NCI-H82 treated with DMSO at 0.1 percent for 48 hours (cell line): ENCODE results near the gene TSHZ1.
A peak's percentile ranks its signal among the peaks of the same experiment; 100 is the strongest.

Experiments used
- DNase-seq: peaks from one replicate; lab custom pipeline; 2025; ENCODE audit not compliant: unreplicated experiment; lab: John Stamatoyannopoulos, UW

The TSHZ1 gene

DNA sequence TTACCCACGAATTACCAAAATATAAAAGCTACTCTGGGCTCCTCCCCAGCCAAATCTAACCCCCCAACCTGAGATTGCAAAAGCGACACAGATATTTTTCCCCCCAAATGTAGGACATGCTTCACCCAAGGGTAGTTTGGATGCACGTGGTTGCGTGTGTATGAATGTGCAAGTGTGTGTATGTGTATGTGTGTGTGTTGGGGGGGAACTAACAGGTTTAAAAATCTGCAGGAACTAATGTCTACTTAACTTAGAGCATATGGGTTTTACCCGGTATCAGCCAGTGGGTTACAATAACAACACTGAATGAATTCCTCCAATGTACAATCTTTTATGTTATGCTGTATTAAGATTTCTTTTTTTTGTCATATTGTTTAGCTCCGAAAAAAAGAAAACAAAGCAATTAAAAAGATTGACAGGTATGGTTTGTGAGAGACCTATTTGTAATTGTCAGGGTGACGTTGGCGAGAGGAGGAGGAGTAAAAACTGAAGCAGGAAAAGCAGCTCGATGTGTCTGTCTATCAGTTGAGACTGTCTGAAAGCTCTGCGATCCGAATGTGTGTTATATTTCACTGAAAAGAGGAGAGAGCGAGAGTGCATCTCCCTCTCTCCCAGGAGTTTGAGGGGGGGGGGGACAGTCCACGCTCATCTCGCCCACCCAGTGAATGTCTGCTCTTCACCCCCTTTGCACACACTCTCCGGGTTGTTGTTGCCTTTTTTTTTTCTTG lies at the start of gene TSHZ1:
Gene TSHZ1 (plus strand): TSS at position 524 of the 728 bp plus-strand sequence. CDS start 1,080 bp downstream, outside the sequence.
- peak; percentile 45 for DNase-seq

GRCh38 chr18:75161256-75162028 lies 49.2 kb upstream of the TSHZ1 start:
- no peak for DNase-seq

- no peak for DNase-seq
Observed at GRCh38 chr18:75162467-75162866, 48.1 kb upstream of the TSHZ1 start.

DNA sequence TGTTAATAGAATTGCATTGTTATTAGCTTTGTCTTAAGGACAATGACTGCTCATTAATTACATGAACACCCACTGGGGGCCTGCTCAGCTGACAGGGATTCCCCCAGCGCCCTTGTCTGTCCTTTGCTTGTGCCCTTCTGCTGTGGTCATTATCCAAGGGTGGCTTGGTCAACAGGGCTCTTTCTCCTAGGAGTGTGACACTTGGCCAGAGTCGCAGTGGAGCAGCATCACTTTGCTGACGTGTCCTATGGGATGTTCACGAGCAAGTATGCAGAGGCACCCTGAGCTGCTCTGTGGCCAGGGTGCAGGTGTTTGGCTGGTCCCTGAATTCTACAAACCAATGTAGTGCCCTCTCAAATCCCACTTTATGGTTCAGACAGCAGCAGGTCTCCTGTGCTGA lies 47.6 kb upstream of the TSHZ1 start:
- no peak for DNase-seq

- no peak for DNase-seq
Observed at GRCh38 chr18:75163736-75164135, 46.9 kb upstream of the TSHZ1 start.

GRCh38 chr18:75164479-75164878 lies 46.1 kb upstream of the TSHZ1 start:
- DNase-seq: no peak

DNA sequence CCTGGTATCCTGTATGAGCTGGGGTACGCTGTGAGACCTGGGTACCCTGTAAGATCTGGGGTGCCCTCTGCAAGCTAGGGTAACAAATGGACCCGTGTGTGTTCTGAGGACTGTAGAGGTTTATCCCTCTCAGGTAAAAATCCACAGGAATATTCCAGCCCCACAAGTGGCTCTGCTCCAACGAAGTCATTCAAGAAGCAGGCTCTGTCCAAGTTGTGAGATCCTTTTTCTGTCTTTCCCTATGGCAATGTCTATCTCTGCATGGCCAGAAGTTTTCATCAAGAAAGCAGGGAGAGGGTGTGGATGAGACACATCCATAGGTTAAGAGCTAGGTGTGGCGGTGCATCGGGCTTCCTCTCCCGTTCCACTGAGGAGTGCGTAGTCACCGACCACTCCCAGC lies 44.7 kb upstream of the TSHZ1 start:
- no peak for DNase-seq

DNA sequence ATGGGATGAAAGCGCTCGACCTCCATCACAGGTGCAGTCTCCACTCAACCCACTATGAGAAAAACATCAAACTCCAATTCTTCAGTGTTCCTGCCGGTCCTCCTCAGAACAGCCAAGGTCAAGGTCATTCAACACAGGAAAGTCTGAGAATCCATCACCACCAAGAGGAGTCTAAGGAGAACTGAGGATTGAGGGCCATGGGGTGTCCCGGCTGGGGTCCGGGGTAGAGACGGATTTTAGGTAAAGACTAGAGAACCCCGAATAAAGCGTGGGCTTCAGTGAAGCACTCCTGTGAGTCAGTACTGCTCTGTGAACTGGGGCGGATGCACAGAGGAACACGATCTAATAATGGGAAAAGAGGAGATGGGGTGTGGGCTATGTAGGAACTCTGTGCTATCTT lies 43.5 kb upstream of the TSHZ1 start:
- DNase-seq: no peak

DNA sequence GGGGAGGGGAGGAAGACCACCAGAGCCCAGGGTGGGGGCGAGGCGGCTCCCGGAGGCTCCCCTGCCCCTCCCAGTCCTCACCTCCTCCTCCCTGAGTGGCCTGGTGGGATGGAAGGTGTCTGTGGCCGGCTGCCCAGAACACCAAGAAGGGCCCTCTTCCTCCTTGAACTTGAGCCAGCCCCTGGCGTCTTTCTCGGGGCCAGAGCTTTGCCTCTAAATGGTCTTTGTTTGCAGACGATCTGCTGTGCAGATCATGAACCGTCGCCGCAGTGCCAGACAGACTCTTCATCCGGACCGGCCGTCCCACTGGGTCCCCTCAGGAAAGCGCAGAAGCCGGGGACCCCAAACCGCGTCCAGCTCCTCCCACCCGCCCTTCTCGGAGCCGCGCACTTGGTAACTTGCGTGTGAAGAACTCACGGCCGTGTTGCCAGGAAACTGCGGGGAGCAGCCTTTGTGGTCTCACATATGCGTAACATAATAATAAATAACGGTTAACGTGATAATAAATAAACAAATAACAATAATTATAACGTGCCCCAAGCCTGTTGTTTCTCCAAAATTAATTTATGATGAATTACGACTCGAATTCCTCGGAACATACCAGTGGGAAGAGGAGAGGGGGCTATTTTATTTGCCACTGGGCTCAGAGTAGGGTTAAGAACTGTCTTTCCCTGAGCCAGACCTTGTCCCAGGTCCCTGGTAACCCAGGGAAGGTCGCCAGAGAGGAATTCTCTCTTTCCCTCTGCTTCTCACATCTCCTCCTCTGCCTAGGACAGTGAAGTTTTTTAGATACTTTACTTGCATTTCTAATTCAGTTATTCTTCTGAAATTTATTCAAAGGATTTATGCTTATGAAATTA lies 42.6 kb upstream of the TSHZ1 start:
- DNase-seq: no peak

GRCh38 chr18:75168619-75169018 lies 42.0 kb upstream of the TSHZ1 start:
- peak; percentile 32 for DNase-seq

- no peak for DNase-seq
Observed at GRCh38 chr18:75169411-75169810, 41.2 kb upstream of the TSHZ1 start.

DNA sequence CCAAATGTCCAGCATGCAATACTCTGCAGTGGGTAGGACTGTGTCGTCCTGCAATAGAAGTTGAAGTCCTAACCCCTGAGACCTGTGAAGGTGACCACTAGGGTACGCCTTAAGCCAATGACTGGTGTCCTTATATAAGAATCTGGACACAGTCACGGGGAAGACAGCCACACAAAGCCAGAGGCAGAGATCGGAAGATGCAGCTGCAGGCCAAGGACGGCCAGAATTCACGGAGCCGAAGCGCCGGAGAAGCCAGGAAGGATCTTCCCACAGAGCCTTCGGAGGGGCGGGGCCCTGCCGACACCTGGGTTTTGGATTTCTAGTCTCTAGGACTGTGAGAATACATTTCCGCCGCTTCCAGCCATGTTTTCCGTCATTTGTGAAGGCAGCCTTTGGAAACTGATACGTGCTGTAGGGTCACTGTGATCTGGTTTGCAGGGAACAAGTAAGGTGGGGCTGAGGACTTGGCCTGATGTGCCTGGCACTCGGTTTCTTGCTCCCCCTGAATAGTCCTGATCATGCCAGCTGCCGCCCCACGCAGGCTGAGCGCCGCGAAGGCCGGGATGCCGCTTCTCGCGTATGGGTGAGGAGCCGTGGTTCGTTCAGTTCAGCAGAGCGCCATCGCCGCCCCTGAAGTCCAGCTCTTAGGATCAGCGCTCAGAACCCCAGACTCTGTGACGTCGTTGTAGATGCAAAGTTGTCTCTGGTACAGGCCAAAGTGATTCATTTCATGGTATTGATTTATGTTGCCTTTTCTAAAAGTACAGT lies 40.4 kb upstream of the TSHZ1 start:
- DNase-seq: no peak

DNA sequence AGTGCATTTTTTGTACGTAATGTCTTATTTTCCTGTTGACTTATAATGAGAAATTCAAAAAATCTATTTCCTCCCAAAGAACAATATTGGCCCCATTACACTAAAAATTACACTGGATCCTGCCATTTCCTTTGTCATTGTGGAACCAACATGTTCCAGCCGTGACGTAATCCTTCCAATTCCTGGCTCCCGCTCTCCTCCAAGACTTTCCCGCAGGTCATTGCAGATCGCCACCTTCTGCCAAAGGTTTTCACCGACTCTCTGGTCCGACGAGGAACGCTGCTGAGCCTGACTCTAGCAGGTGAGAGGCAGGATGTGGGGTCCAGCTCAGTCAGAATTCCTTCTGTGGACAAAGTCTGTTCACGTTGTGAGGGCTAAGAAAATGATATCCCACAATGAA lies 39.7 kb upstream of the TSHZ1 start:
- DNase-seq: no peak

DNA sequence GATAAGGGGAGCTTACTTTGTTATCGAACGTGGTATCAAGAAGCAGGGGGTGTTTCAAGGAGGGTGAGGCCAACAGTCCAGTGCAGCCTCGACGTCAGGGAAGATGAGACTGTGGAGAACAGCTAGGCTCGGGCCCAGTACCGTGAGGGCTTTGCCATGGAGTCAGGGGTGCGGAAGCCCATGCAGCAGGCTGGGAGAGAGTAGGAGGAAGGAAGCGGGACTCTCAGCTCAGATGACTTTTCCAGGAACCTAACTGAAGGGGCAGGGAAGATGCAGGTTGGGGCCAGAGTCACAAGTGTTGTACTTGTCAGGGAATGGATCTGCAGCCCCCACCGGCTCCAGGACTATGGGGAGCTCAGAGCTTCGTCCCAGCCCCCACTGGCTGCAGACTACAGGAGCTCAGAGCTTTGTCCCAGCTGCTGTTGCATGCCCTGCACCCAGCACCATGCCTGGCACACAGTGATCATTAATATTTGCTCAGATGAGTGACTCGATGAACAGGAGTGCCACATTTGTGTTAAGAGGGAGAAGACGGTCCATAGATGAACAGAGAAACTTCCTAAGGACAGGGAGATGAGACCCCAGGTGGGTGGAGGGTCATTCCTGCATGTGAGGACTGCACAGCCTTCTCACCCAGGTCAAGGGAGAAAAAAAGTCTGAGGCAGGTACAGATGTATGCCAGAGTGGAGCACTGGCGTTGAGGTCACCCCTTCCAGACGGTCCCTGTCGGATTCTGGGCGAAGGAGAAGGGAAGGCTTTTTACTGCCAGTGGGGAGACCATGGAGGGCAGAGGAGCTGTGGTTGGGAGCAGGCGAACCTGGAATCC lies 38.1 kb upstream of the TSHZ1 start:
- no peak for DNase-seq

DNA sequence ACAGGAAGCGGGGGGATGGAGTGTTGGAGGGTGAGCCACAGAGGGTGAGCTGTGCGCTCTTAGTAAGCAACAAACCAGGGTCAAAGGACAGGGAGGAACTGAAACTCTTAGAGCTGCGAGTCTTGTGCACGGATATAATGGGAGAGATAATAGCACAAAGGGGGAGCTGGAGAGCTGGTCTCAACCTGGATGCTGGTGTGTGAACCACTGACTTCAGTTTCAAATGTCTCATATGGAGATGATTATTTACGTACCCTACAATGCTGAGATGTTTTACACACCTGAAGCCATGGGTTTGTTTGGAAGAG lies 37.5 kb upstream of the TSHZ1 start:
- no peak for DNase-seq

DNA sequence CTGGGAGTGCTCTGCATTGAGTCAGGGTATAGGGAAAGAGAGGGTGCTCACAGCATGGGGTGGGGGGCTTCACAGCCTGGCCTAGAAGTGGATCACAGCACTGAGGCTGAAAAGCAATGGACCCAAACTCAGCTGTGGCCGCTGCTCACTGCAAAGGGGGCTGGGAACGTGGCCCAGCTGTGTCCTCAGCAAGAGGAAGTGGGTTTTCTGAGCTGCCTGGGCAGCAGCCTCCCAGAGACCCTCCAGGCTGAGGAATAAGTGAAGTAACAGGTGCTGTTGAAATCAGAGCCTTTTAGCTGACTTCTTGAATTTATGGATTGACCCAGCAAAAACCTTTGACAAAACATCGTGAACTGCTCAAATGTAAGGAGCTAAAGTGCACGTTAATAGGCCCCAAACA lies 36.9 kb upstream of the TSHZ1 start:
- DNase-seq: no peak

DNA sequence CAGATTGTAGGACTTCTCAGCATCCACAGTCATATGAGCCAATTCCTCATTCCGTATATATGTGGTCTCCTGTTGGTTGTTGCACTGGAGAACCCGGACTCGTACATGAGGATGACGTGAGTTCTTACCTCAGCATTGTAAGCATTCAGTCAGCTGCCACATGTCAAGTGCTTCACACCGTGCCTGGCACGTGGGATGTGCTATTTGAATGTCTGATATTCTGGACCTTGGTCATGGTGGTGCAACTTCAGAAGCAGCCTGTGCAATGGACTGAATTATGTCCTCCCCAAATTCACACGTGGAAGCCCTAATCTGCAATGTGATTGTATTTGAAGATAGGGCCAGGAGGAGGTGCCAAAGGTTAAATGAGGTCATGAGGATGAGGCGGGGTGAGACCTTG lies 33.7 kb upstream of the TSHZ1 start:
- DNase-seq: no peak

- no peak for DNase-seq
Observed at GRCh38 chr18:75178376-75178775, 32.2 kb upstream of the TSHZ1 start.

DNA sequence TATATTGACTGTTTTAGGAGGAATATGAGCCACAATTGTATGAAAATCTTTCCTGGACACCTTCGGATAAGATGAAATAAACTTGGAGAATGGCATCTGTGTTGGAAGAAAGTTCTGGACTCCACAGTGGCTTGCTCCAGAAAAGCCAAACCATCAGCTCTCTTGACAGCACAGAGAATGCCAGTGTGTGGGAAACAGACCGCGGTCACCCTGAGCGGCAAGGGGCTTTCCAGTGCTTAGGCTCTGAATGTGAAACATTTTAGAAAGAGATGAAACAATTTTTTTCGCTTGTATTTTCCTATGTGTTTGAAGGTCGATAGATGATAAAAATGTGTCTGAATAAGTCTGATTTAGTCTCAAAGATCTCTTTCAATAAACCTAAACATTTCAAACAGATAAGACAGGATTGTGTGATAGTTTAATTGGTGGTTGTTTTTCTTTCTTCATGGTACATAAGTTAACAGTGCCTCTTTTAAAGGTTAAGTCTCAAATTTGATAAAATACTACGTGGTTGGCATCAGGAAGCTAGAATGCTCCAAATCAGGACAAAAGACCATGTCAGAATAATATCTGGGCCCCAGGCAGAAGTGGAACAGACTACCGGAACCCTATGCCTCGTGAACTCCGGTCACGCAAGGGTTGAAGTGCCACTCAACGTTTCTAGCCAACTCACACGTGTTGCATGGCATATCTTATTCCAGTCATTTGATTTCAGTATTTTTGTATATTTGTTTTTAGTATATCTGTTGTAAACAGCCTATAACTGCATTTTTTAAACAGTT lies 30.6 kb upstream of the TSHZ1 start:
- DNase-seq: no peak
